GM21717 (cell line): ENCODE results near the gene FOXF1.

Experiments
- ATAC-seq: cut with Tn5 transposase; IDR thresholded peaks from one replicate; pipeline ENCODE4 v1.9.1; 2021; ENCODE audit warnings: mild to moderate bottlenecking, moderate library complexity; ENCODE audit not compliant: unreplicated experiment

Gene FOXF1

DNA sequence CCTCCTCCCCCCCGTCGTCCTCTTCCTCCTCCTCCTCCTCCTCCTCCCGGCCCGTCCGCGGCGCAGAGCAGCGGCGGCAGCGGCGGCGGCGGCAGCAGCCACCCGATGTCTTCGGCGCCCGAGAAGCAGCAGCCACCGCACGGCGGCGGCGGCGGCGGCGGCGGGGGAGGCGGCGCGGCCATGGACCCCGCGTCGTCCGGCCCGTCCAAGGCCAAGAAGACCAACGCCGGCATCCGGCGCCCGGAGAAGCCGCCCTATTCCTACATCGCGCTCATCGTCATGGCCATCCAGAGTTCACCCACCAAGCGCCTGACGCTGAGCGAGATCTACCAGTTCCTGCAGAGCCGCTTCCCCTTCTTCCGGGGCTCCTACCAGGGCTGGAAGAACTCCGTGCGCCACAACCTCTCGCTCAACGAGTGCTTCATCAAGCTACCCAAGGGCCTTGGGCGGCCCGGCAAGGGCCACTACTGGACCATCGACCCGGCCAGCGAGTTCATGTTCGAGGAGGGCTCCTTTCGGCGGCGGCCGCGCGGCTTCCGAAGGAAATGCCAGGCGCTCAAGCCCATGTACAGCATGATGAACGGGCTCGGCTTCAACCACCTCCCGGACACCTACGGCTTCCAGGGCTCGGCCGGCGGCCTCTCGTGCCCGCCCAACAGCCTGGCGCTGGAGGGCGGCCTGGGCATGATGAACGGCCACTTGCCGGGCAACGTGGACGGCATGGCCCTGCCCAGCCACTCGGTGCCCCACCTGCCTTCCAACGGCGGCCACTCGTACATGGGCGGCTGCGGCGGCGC lies at the start of gene FOXF1:
FOXF1 (plus strand) TSS at position 63 of the 797 bp plus-strand sequence; CDS start at position 106, 43 bp downstream.
- ATAC-seq: no peak

DNA sequence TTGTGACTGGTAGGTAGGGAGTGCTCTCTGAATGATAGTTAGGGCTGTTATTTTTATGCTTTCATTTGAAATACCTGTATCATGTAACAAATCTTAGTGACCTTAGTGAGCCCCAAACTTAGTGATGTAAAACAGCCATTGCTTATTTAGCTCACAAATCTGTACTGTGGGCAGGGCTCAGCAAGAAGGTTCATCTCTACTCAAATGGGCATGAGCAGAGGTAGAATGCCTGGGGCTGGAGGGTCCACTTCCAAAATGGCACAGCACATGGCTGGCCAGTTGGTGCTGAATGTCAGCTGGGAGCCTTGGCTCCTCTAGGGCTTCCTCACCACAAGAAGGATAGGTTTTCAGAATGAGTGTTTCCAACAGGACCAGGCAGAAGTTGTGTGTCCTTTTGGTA lies 49.3 kb upstream of the FOXF1 start:
- no peak for ATAC-seq

DNA sequence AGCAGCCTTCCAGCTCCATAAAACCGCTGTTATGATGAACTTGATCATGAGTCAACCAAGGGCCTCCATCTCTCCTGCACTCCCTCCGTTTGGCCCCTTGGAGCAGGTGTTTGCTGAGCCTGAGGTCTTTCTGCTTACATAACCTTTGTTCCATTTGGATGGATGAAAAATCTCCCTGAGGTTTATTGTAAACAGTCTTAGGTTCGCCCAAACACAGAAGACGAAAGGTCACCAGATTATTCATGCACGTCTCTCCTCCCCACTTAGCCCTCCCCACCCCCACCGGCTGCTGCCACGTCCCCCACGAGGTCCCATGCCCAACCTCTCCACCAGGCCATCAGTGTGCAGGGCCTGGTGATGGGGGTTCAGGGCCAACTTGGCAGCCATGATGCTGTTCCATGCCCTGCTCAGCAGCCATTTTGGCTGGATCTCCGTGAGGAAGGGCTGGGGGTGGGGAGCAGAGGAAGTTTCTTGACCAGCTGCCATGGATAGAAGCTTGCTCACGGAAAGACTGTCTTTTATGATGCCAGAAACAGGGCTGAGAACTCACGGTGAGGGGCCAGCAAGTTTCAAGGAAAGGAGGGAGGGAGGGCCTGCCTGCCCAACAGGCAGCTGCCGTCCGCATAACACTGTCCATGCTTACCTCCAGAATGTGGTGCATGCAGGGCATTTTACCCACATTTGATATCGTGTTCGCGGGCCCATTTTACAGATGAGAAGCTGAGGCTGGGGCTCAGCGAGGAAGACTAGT lies 47.8 kb upstream of the FOXF1 start:
- ATAC-seq: no peak

DNA sequence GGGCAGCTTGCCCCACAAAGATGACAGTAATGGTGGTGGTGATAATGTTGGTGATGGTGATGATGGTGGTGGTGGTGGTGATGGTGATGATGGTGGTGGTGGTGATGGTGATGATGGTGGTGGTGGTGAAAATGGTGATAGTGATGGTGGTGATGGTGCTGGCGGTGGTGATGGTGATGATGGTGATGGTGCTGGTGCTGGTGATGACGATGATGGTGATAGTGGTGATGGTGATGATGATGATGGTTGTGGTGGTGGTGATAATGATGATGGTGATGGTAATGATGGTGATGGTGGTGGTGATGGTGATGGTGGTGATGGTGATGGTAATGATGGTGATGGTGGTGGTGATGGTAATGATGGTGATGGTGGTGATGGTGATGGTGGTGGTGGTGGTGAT lies 46.3 kb upstream of the FOXF1 start:
- no peak for ATAC-seq

DNA sequence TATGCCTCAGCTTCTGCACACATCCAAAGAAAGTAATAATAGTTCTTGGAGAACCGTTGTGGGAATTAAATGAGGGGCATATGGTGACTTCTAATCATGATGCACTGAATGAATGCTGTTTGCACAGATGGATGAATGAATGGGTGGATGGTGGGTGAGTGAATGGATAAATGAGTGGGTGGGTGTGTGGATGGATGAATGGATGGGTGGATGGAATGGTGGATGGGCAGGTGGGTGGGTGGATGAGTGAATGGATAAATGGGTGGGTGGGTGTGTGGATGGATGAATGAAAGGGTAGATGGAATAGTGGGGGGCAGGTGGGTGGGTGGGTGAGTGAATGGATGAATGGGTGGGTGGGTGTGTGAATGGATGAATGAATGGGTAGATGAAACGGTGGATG lies 44.9 kb upstream of the FOXF1 start:
- ATAC-seq: no peak

DNA sequence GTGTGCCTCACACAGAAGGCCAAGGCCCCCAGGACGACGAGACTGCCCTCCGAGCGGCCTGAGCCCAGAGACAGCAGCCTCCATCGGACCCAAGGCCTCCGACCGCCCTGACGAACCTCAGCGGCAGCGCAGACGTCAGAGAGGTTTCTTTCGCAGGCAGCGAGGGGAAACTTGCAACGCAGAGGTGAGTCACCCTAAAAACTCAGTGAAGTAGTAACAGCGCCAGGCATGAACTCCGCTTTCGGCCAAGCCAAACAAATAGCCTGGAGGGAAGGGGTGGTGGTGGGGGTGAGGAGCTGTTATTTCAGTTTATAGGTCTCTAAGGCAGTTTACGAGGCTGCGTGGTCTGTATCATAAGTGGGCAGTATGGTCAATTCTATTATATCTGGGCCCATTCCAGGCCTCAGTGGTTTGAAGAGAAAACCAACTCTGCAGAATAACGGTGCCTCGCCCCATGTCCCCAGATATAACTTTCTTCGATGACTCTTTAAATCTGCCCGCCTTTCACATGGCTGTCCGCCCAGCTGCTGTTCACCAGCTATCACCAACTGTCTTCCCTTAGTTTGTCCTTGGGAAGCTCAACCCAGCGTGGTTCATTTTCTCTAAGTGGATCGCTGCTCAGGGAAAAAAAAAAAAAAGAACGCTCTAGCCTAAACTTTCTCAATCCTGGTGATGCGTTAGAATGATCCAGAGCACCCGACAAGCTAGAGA lies 43.5 kb upstream of the FOXF1 start:
- ATAC-seq: no peak

DNA sequence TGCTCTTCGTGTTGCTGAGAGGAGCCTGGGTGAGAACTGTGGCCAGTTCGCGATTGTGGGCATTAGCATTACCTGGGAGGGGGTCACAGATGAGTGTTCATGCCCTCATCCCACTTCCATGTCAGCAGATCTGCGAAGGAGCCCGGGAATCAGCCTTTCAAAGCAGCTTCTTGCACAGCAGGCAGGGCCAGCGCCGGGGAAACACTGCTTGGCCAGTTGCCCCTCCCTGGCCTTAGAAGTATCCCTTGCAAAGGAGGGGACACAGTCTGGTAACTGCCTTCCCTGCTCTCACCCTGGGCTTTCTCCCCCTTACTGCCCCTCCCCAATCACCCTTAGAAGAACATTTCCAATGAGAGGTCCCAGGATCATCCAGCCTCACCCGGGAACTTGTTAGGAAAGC lies 42.8 kb upstream of the FOXF1 start:
- ATAC-seq: no peak

DNA sequence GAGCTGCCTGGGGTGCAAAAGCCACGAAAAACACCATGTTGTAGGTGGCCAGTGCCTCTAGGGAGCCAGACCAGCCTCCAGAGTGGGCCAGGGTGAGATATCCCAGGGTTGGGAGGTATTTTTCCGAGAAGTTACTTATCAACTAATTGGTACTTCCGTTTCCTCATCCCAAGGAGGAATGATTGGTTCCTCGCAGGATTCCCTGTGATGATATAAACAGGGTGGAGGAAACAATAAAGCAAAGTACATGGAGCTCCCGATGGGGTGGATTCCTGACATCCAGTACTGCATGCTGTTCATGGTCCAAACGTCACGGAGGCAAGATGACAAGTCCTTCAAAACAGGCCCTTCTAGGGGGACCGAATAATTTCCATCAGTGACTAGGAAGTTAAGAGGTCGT lies 39.4 kb upstream of the FOXF1 start:
- ATAC-seq: no peak

DNA sequence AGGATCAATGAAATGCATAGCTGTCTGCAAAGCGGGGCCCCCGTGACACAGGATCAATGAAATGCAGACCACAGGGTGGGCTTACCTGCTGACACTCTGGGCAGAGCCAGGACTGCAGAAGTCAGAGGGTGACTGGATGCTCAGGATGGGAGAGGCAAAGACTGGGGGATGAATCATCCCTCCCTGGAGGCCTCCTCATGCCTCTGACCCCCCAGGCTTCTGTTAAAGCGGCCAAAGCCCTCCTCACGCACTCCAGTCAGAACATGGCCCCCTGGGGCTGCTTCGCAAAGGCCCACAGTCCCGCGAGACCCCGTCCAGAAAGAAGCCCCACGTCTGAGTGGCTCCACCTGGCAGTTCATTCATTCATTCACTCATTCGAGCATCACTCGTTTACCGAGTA lies 38.4 kb upstream of the FOXF1 start:
- ATAC-seq: no peak

DNA sequence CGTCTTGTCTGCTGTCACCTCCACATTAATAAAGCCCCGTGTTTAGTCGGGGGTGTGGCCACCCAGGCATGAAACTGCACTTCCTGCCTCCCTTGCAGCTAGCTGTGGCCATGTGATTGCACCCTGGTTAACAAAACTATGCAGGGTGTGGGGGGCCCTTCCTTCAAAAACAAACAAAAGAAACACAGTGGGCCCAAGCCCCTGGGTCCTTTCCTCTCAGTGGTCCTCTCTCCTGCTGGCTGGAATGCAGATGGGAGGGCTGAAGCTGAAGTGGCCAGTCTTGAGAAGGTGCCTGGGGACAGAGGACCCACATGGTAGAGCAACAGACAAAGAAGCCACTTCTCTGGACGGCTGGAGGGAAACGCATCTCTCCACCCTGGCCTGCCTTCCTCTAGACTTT lies 38.0 kb upstream of the FOXF1 start:
- no peak for ATAC-seq

DNA sequence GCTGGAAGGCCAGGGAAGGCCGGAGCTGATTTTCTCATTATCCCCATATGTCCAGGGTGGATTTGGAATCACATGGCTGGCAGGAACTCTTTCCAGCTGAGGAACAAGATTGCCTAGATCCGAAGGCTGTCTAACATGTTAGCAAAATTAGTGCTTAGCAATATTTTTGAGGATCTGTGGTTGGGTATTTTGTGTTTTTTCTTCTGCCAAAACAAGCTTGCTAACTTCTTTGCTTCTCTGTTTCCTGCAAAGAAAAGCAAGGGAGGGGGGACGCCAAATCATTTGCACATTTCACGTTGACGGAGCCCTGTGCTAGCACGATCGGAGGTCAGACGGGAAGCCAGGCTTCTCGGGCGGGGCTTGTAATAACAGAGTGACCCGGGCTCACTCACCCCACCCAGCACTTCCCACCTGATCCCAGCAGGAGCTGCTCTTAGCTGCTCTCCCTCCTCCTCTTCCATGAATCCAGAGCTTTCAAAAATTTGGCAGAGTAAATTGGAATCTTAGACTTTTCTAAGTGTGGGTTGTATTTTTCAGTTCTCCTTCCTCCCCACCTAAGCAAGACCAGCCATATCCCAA lies 33.3 kb upstream of the FOXF1 start:
- no peak for ATAC-seq

DNA sequence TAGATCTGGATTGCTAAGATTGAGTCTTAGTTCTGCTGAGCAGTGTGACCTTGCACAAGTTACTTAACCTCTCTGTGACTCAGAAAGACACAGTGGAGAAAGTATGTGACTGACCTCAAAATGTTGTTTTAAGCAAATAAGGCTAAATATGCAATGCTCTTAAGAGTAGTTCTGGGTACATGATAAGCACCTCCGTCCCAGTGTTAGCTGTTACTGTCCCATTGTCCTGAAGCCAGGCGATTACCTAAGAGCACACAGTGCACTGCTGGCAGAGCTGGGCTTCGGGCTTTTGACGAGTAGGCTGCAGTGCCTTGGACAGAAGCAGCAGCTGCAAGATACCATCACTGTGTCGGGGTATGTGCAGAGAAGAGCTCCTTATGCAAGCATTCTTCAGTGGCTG lies 32.7 kb upstream of the FOXF1 start:
- no peak for ATAC-seq

DNA sequence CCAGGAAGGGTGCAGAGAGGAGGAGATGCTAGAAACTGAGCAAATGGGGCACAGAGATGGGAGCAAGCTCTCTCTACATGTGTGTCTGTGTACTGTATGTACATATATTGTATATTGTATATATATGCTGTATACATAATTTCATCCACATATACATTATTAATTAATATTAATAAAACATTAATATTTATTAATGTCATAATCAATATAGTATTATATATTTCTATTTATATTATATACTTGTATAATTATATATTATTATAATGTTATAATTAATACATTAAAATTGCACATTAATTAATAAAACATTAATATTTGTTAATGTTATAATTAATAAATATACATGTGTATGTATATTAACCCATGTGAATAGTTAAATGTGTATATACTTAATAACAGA lies 31.5 kb upstream of the FOXF1 start:
- no peak for ATAC-seq

DNA sequence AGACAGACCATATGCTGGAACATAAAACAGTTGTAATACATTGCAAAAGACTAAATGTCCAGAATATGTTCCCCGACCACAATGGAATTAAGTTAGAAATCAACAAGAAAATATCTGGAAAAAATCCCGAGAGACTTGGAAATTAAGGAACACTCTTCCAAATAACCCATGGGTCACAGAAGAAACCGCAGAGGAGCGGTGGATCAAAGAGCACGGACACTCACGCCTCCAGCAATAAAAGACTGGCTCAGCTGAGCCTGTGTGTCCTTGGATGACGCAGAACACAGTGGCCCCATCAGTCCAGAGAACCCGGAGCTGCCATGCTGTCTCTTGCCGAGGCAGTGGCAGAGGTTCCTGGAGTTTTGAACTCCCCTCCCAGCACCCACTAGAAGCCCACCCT lies 30.9 kb upstream of the FOXF1 start:
- no peak for ATAC-seq

DNA sequence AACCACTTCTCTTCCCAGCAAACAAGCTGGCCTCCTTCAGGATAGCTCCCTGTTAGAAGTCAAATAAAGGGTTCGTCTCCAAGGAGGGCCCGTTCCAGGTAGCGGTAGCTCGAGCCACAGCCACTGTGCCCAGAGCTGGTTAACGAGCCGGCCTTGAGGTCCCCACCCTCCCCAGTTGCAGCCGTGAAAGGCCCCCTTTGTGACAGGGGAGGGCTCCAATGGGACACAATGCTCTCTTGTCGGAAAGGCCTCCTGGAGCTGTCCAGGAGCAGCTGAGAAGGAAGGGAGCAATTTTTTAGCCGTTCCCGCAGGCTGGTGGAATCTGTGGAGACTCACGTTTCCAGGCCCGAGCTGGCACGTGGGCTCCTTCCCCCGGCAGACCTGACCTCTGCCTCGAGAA lies 29.9 kb upstream of the FOXF1 start:
- no peak for ATAC-seq

DNA sequence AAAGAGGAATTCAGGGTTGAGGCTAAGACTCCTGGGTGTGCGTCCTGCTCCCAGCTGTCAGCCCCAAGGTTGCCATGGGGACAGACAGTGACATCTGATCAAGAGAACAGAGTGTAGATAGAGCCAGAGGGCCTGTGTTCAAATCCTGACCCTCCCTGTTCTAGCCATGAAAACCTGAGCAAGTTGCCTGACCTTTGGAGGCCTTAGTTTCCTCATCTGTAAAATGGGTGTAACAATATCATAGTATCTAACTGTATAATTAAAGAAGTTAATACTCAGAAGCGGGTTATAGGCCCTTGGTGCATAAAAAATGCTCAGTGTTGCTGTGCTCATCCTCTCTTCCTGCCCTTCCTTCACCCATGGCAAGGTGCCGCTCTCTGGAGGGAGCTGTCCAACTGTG lies 28.7 kb upstream of the FOXF1 start:
- no peak for ATAC-seq

DNA sequence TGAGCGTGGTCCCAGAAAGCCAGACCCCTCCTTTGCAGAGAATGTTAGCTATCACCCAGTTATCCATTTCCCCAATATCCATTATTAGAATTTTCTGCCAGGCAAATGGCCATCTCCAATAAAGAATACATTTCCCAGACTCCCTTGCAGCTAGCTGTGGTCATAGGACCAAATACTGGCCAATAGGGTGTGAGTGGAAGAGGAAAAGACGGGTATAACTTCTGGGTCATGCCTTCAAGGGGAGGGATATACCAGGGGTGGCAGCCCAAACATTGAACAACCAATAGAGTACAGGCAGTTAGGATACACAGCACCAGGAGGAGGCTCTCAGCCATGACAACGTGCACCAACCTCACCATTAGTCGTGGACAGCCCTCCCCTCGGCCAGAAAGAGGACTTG lies 26.1 kb upstream of the FOXF1 start:
- ATAC-seq: no peak

DNA sequence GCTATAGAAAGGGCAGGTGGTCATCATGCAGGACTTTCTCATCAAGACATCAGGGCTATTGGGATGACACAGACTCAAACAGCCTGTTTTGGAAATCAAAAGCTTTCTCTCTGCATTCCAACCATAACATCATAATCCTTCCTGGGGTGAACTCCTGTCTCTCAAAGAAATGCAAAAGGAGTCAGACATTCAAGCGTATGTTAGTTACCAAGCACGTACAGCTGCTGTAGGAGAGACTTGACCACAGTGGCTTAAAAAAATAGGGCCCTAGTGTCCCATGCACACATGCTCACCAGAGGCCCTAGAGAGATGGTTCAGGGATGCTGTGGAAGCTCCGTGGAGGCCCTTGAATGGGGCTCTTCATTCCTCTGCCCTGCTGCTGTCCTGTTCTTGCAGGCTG lies 24.6 kb upstream of the FOXF1 start:
- no peak for ATAC-seq

DNA sequence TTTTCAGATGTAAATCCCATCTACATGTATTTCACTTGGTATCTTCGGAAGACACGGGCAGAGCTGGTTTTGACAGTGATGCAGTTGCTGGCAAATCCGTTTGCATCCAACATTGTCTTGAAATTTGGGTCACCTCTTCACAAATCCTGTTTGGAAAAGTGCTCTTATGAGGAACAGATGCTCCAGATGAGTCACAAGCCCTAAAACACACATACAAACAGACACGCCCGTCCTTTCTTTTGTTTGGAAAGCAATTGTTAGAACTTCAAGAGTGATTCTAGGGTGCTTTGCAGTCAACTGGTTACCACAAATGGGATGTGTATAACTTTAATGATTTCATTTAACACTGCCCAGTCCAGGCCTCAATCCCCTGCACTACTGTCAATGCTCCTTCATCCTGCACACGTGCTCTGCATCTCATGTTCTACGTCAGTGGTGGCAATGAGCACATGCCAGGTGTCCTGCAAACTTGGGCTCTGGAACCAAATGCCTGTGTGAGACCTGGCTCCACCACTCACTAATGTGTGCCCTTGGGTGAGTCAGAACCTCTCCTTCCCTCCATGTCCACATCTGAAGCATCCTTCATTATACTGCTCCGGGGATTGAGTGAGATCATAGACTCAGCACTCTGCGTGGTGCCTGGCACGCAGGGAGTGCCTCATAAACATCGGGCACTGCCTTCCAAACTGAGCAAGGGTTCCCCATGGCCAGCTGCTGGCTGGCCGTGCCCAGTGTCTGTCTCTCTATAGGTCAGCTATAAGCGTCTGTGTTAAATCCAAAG lies 19.3 kb upstream of the FOXF1 start:
- no peak for ATAC-seq

DNA sequence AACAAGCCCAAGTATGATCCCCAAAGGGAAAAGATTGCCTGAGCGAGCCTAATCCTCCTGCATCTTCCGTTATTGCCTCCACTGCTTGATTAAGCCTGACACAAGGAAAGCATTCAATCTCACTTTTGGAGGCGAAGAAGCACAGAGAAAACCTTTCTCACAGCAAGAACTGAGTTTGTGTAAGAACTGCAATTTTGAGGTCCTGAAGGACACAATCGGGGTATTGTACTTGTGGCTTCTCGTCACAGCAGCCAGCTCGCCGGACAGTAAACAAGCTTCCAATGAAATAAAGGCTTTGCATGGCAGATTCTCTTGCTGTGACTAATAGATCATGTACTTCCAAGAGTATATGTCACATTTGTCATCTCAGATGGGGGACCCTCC lies 18.7 kb upstream of the FOXF1 start:
- no peak for ATAC-seq
